Esophagus (tissue), 2 donors: ENCODE measurements around the gene CFAP251. TPM values are rescaled to one million over a fixed set of nuclear protein-coding genes. Genes with fewer than 3 reads are reported as not detected.

Experiments used
- H3K27ac ChIP-seq, 2 donors: one replicate each; pipeline ENCODE4 v1.5.1; 2013; ENCODE audit warnings: low read depth in 2 of 2, mild to moderate bottlenecking in 2 of 2, inconsistent platforms in 1 of 2, low read length in 1 of 2, moderate library complexity in 1 of 2
- H3K27me3 ChIP-seq, 2 donors: one replicate each; pipeline ENCODE4 v1.6.1; 2013; ENCODE audit warnings: low read length in 2 of 2, control low read depth in 1 of 2, mild to moderate bottlenecking in 1 of 2; ENCODE audit not compliant: insufficient read depth in 2 of 2, control insufficient read depth in 1 of 2
- H3K36me3 ChIP-seq, 2 donors: one replicate each; pipeline ENCODE4 v1.6.1; 2013; ENCODE audit warnings: low read length in 1 of 2; ENCODE audit not compliant: control insufficient read depth in 2 of 2, insufficient read depth in 2 of 2
- H3K4me1 ChIP-seq, 2 donors: one replicate each; pipeline ENCODE4 v1.6.1; 2013; ENCODE audit warnings: low read length in 1 of 2; ENCODE audit not compliant: control insufficient read depth in 2 of 2, insufficient read depth in 2 of 2
- H3K4me3 ChIP-seq, 2 donors: one replicate each; pipeline ENCODE4 v1.5.1; 2013; ENCODE audit warnings: low read length in 2 of 2, mild to moderate bottlenecking in 2 of 2, low read depth in 1 of 2, moderate library complexity in 1 of 2
- H3K9me3 ChIP-seq, 2 donors: one replicate each; pipeline ENCODE4 v1.6.1; 2013; ENCODE audit warnings: mild to moderate bottlenecking in 2 of 2, low read depth in 1 of 2, low read length in 1 of 2, moderate library complexity in 1 of 2; ENCODE audit not compliant: control insufficient read depth in 2 of 2, insufficient read depth in 1 of 2
- WGBS, 2 donors: extraction: QIAGEN DNeasy Blood & Tissue Kit; methylation state at CpG; one replicate each; pipeline ENCODE4 v1.1.7; 2013; 5-methylcytosine and 5-hydroxymethylcytosine counted together
- polyA plus RNA-seq, 2 donors: library from polyadenylated mRNA; stranded (reverse); fragments of 200-250 nt; gene quantifications; one replicate each; pipeline ENCODE4 v1.2.3, GENCODE V29; 2013
- donor health status: healthy with polysubstance abuse.
- donor health status: Bipolar disorder and iron deficiency.

CFAP251 gene
- polyA plus RNA-seq, 2 donors: 0.33 to 0.42 TPM

DNA sequence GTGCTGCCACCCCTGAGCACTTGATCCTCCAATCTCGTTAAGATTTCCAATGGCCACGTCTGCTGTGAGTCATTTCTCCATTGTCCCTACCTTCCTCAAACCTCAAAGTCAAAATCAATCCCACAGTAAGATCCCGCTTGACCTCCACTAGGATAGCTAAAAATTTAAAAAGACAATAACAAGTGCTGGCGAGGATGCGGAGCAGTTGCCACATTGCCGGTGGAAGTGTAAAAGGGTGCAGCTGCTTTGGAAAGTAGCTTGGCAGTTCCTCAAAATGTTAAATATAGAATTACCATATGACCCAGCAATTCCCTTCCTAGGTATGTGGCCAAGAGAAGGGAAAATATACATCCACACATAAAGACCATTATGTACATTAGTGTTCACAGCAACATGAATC lies 93.8 kb downstream of the CFAP251 start:
- Histone ChIP-seq H3K4me1 (no peaks in the 10 kb centered on the region), H3K9me3 (no peaks in the 10 kb centered on the region), H3K4me3 (no peak overlapping the region), H3K27me3 (no peaks in the 10 kb centered on the region), H3K36me3 (no peaks in the 10 kb centered on the region), H3K27ac (no peak overlapping the region)
- 87 to 91% methylated on average over 6 of the region's 6 CpGs for WGBS, 2 donors

DNA sequence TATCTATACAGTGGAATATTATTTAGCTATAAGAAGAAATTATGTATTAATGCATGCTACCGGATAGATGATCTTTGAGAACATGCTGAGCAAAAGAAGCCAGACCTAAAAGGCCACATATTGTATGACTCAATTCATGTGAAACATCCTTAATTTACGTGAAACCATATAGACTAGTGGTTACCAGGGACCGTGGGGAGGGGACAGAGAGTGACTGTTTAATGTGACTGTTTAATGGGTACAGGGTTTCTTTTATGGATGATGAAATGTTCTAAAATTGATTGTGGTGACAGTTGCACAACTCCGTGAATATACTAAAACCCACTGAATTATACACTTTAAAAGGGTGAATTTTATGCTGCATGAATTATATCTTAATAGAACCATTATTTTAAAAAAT lies 94.7 kb downstream of the CFAP251 start:
- WGBS, 2 donors: 82 to 87% methylated on average over 4 of the region's 4 CpGs
- no peaks in the 10 kb centered on the region for H3K4me1 ChIP-seq

DNA sequence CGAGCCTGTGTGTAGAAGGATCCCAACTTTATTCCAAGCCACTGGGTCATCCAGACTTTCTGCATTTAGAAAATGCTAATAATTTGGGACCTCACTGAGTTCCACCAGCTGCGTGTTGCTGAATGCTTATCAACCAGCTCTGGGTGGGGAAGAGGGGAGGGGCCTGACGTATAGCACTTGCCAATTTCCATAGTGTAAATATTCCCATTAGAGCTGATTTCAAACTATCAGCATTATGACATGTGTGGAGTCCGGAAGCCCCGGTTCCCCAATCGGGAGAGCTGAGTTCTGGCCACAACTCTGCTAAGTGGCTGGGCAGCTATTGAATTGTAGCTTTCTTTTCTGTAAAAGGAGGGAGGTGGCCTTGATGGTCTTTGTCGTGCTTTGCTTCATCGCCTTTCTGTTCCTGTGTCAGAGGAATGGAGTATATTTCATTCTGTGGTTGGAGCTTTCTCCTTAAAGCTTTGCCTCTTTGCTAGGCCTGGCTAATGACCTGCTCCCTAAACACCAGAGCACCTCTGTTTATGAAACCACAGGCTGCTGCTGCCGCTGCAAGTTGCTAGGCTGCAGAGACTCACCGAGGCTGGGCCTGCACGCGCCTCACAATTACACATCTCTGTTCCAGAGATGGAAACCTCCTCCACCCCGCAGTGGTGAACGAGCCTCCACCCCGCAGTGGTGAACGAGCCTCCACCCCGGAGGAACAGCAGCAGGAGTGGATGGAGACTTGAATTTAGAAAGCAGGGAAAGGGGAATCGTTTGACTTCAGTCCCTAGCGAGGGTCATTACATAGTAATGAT lies 95.6 kb downstream of the CFAP251 start:
- H3K4me3 ChIP-seq: no peak overlapping the region
- no peaks in the 10 kb centered on the region for H3K4me1 ChIP-seq
- no peak overlapping the region for H3K27ac ChIP-seq
- WGBS, 2 donors: 81 to 85% methylated on average over 19 of the region's 19 CpGs
- H3K27me3 ChIP-seq: no peaks in the 10 kb centered on the region
- peaks cover 0 to under 1% of the 10 kb centered on the region in 2 donors for H3K9me3 ChIP-seq
- no peaks in the 10 kb centered on the region for H3K36me3 ChIP-seq

More for the DNA sequence above, 94.7 kb downstream of the CFAP251 start:
- Histone ChIP-seq H3K27ac (no peak overlapping the region), H3K36me3 (no peaks in the 10 kb centered on the region), H3K4me3 (no peak overlapping the region), H3K27me3 (no peaks in the 10 kb centered on the region), H3K9me3 (no peaks in the 10 kb centered on the region)

DNA sequence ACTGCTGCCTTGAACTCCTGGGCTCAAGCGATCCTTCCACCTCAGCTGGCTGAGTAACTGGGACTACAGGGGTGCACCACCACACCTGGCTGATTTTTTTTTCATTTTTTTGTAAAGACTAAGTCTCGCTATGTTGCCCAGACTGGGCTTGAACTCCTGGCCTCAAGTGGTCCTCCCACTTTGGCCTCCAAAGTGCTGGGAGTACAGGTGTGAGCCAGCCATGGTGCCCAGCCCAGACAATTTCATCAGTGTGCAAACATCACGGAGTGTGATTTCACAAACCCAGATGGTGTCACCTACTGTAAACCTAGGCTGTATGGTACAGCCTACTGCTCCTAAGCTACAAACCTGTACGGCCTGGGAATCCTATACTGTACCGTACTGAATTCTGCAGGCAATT lies 96.4 kb downstream of the CFAP251 start:
- Histone ChIP-seq H3K36me3 (no peaks in the 10 kb centered on the region), H3K4me1 (no peaks in the 10 kb centered on the region), H3K4me3 (no peak overlapping the region), H3K27ac (no peak overlapping the region), H3K9me3 (peaks cover 0 to 3% of the 10 kb centered on the region in 2 donors), H3K27me3 (no peaks in the 10 kb centered on the region)
- 93 to 95% methylated on average over 5 of the region's 5 CpGs for WGBS, 2 donors

DNA sequence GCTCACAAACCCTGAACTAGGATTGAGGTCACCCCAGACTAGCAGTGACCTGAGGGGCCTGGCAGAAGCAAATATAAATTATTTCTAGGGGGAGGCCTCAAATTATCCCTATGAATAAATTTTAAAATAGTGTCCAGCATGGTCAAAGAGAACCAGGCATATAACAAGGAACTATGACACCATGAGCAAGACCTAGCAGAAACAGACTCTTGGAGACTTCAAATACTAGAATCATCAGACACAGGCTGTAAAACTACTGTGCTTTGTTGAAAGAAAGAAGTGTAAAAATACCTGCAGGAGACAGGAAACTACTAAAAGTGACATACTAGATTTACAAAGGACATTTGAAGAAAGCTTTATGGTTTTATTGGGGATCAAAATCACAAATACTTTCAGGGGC lies 100.1 kb downstream of the CFAP251 start:
- Histone ChIP-seq H3K4me3 (no peak overlapping the region), H3K36me3 (no peaks in the 10 kb centered on the region), H3K27me3 (no peaks in the 10 kb centered on the region), H3K27ac (no peak overlapping the region), H3K9me3 (peaks cover 0 to 3% of the 10 kb centered on the region in 2 donors), H3K4me1 (no peaks in the 10 kb centered on the region)

DNA sequence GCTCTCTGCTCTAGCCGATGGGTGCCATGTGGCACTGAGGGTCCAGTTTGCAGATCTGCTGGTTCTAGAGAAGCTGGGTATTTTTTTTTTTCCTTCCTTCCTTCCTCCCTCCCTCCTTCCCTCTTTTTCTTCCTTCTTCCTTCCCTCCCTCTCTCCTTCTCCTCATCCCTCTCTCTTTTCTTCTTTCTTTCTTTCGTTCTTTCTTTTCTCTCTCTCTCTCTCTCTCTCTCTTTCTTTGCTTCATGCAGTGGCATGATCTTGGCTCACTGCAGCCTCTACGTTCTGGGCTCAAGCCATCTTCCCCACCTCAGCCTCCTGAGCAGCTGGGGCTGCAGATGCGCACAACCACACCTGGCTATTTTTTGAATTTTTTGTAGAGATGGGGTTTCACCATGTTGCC lies 100.5 kb downstream of the CFAP251 start:
- 91 to 96% methylated on average over 4 of the region's 4 CpGs for WGBS, 2 donors

DNA sequence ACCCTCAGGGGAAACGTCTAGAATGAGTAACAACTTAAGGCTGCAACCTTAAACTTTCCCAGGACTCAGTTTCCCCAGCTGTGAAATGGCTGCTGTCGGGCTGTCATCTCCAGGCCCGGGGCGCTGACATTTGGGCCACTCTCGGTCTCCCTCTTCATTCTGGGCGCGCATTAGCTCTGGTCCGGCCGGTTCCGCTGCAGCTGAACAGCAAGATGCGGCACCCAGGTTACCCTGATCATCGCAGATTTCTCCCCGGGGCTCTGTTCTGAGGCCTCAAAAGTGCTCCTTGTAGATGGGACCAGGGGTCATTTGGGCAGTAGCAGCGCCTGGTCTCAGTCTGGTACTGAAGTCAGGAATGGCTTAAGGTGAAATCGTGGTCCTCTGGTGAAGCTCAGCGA lies 102.4 kb downstream of the CFAP251 start:
- 44 to 46% methylated on average over 16 of the region's 16 CpGs for WGBS, 2 donors
- Histone ChIP-seq H3K4me3 (peak overlapping the region in 1 of 2 donors; percentile 77), H3K27ac (no peak overlapping the region), H3K9me3 (peaks cover 0 to 3% of the 10 kb centered on the region in 2 donors), H3K4me1 (no peaks in the 10 kb centered on the region), H3K36me3 (no peaks in the 10 kb centered on the region), H3K27me3 (no peaks in the 10 kb centered on the region)

More for the DNA sequence above, 100.5 kb downstream of the CFAP251 start:
- H3K9me3 ChIP-seq: peaks cover 0 to 3% of the 10 kb centered on the region in 2 donors
- H3K4me1 ChIP-seq: no peaks in the 10 kb centered on the region
- H3K4me3 ChIP-seq: no peak overlapping the region
- no peaks in the 10 kb centered on the region for H3K36me3 ChIP-seq
- H3K27ac ChIP-seq: no peak overlapping the region
- no peaks in the 10 kb centered on the region for H3K27me3 ChIP-seq

DNA sequence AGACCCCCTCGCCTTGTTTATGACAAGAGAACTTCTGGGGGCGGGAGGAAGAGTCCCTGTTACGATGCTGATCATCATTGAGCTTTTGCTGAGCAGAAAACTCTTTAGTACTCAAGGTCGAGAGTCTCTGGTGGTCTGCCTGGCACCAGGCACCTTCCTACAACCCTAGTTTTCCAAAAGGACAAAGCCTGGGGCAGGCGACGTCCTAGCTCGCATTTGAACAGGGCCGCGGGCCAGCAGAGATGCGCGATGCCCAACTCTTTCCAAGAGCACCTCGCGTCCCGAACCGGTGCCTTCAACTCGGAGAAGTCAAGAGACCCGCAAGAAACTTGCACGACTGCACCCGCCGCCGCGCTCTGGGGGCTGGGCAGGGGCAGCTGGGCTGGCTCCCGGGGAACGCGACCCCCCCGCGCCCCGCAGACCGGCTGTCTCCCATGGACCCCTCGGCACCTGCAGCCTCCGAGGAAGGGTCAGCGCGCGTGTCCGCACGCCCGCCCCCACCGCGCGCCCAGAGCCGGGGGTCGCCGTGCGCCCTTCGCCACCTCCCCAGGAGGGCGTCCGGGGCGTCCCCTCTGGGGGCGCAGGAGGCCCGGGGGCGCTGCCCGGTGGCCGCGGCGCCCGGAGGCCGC lies 102.9 kb downstream of the CFAP251 start:
- Histone ChIP-seq H3K9me3 (peaks cover 0 to 3% of the 10 kb centered on the region in 2 donors), H3K4me1 (no peaks in the 10 kb centered on the region), H3K27ac (peak overlapping the region in 1 of 2 donors; percentile 27), H3K27me3 (no peaks in the 10 kb centered on the region), H3K36me3 (no peaks in the 10 kb centered on the region), H3K4me3 (peak overlapping the region; percentile 67 to 77)
- WGBS, 2 donors: 1% methylated on average over 47 to 57 of the region's 57 CpGs

DNA sequence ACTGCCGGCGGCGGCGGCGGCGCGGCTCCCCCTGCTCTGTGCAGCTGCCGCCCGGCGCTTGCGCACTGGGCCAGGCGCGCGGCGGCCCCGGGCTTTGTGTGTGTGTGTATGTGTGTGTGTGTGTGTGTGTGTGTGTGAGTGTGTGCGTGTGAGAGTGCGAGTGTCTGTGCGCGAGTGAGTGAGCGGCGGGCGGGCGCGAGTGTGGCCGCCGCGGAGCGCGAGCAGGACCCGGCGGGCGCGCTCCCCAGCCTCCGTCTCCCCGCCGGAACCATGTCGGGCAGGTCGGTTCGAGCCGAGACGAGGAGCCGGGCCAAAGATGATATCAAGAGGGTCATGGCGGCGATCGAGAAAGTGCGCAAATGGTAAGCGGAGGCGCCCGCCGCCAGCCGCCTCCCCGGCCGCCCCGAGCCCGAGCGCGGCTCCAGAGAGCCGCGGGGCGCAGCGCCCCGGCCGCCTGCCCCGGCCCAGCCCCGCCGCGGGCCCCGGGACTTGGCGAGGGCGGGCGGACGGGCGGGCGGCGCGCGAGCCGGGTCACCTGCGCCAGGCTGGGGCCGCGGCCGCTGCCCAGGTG lies 103.5 kb downstream of the CFAP251 start, which contains the start of gene BCL7A:
TSS of gene BCL7A (plus strand) at position 63 of the 571 bp plus-strand sequence. CDS start at position 271, 208 bp downstream.
- Histone ChIP-seq H3K9me3 (peaks cover 0 to 3% of the 10 kb centered on the region in 2 donors), H3K4me3 (peak within 1 kb of the TSS; percentile 67 to 77), H3K27me3 (no peaks in the 10 kb centered on the region), H3K36me3 (no peaks in the 10 kb centered on the region), H3K27ac (peak within 1 kb of the TSS; percentile 23 to 70), H3K4me1 (no peaks in the 10 kb centered on the region)
- 1% methylated on average over 33 to 83 of the region's 83 CpGs for WGBS, 2 donors
